GM23338 (cell line): ENCODE data around the gene CES1.

Experiments
- CREB1 ChIP-seq: fragments of 250-450 bp; sonication (Bioruptor Pico); IDR thresholded peaks from 2 replicates; pipeline ENCODE4 v1.5.0; 2020; ENCODE audit warnings: low read depth, mild to moderate bottlenecking, moderate library complexity
- EZH2 ChIP-seq: fragments of 200-600 bp; sonication (generic); IDR thresholded peaks from one replicate; pipeline ENCODE4 v1.8.0; 2017; ENCODE audit warnings: antibody characterized with exemption, mild to moderate bottlenecking, low read depth; ENCODE audit not compliant: unreplicated experiment
- EZH2phosphoT487 ChIP-seq: fragments of 200-600 bp; sonication (generic); IDR thresholded peaks from one replicate; pipeline ENCODE4 v1.8.1; 2018; ENCODE audit warnings: antibody characterized with exemption; ENCODE audit not compliant: unreplicated experiment
- JUNB ChIP-seq: IDR thresholded peaks from one replicate; pipeline ENCODE4 v1.6.1; 2016; ENCODE audit warnings: antibody characterized with exemption; ENCODE audit not compliant: unreplicated experiment
- NANOG ChIP-seq: IDR thresholded peaks from 2 replicates; pipeline ENCODE4 v1.6.1; 2016; ENCODE audit warnings: antibody characterized with exemption, borderline replicate concordance
- POLR2AphosphoS5 ChIP-seq: IDR thresholded peaks from 2 replicates; pipeline ENCODE4 v1.6.1; 2016; ENCODE audit warnings: antibody characterized with exemption, low read depth
- REST ChIP-seq: IDR thresholded peaks from one replicate; pipeline ENCODE4 v1.6.1; 2018; ENCODE audit warnings: antibody characterized with exemption; ENCODE audit not compliant: unreplicated experiment
- STAT1 ChIP-seq: IDR thresholded peaks from one replicate; pipeline ENCODE4 v1.6.1; 2016; ENCODE audit warnings: antibody characterized with exemption; ENCODE audit not compliant: unreplicated experiment
- ZNF114 ChIP-seq: fragments of 250-450 bp; sonication (Bioruptor Pico); IDR thresholded peaks from 2 replicates; pipeline ENCODE4 v1.5.0; 2020; ENCODE audit warnings: mild to moderate bottlenecking, moderate library complexity
- ZNF331 ChIP-seq: fragments of 250-450 bp; sonication (Bioruptor Pico); IDR thresholded peaks from 2 replicates; pipeline ENCODE4 v1.5.0; 2020; ENCODE audit warnings: low read depth, mild to moderate bottlenecking, moderate library complexity
- TF ChIP-seq, protein P1 (sequence below), 2 experiments: fragments of 200-600 bp in 1 of 2; sonication (generic) in 1 of 2; conservative IDR thresholded peaks; 2 replicates each; pipeline versions ENCODE4 v1.5.1 to v1.6.1; 2016 to 2017; ENCODE audit warnings: antibody characterized with exemption in 2 of 2, low read depth in 2 of 2, mild to moderate bottlenecking in 2 of 2, moderate library complexity in 1 of 2

DNA sequence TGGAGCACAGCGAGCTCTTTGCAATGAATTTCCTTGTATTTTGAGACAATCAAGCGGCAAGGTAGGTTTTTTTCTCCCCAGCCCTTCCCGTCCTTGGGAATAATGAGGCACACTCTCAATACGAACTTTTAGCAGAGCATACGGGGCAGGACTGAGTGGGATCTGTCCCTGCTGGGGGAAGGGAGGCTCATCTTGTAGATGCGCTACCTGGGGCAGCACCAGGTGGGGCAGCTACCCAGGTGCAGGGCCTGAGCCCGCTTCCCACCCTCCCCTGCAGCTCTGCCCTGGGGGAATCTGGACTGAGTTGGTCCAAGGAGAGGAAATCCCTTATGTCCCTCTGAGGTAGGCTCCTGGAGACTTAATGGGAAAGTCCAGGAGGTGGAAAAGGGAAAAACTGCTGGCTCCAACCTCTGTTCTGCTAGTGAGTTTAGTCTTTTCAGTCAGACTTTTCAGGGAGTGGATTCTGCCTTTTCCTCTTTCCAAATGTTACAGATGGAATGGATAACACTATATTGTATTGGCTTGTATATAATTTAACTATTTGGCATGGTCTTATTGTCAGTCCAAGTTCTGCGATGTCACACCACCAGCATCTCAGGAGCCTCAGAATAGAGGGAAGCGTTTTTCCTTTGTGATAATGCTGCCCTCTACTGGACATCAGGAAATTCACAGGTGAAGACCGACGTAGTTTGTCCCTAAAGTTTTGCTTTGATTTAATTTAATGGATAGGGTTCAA lies 9.6 kb upstream of the CES1 start:
- TF ChIP-seq, protein P1, sequence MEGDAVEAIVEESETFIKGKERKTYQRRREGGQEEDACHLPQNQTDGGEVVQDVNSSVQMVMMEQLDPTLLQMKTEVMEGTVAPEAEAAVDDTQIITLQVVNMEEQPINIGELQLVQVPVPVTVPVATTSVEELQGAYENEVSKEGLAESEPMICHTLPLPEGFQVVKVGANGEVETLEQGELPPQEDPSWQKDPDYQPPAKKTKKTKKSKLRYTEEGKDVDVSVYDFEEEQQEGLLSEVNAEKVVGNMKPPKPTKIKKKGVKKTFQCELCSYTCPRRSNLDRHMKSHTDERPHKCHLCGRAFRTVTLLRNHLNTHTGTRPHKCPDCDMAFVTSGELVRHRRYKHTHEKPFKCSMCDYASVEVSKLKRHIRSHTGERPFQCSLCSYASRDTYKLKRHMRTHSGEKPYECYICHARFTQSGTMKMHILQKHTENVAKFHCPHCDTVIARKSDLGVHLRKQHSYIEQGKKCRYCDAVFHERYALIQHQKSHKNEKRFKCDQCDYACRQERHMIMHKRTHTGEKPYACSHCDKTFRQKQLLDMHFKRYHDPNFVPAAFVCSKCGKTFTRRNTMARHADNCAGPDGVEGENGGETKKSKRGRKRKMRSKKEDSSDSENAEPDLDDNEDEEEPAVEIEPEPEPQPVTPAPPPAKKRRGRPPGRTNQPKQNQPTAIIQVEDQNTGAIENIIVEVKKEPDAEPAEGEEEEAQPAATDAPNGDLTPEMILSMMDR (conservative IDR thresholded peaks at IDR 0.05; ENCODE audit: low read depth in 2 of 2): peak; percentile 83 to 95
- TF ChIP-seq POLR2AphosphoS5: no peak
- TF ChIP-seq EZH2: no peak
- TF ChIP-seq REST: no peak
- no peak for TF ChIP-seq EZH2phosphoT487
- no peak for TF ChIP-seq CREB1 (CRISPR knock-in tag)
- TF ChIP-seq JUNB: no peak
- TF ChIP-seq ZNF114: no peak
- TF ChIP-seq STAT1: no peak
- TF ChIP-seq NANOG: no peak
- TF ChIP-seq ZNF331 (CRISPR knock-in tag): no peak
